Measurements from ENCODE around the gene KCTD4.

DNA sequence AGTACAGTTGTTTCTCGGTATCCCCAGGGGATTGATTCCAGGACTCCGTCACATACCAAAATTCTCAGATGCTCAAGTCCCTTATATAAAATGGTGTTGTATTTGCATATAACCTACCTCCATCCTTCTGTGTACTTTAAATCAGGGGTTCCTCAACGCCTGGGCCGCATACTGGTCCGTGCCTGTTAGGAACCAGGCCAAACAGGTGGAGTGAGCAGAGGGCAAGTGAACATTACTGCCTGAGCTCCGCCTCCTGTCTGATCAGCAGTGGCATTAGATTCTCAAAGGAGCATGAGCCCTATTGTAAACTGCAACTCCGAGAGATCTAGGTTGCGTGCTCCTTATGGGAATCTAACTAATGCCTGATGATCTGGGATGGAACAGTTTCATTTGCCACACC lies 42.2 kb upstream of the KCTD4 start:
- TF ChIP-seq, protein P1, sequence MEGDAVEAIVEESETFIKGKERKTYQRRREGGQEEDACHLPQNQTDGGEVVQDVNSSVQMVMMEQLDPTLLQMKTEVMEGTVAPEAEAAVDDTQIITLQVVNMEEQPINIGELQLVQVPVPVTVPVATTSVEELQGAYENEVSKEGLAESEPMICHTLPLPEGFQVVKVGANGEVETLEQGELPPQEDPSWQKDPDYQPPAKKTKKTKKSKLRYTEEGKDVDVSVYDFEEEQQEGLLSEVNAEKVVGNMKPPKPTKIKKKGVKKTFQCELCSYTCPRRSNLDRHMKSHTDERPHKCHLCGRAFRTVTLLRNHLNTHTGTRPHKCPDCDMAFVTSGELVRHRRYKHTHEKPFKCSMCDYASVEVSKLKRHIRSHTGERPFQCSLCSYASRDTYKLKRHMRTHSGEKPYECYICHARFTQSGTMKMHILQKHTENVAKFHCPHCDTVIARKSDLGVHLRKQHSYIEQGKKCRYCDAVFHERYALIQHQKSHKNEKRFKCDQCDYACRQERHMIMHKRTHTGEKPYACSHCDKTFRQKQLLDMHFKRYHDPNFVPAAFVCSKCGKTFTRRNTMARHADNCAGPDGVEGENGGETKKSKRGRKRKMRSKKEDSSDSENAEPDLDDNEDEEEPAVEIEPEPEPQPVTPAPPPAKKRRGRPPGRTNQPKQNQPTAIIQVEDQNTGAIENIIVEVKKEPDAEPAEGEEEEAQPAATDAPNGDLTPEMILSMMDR (IDR thresholded peaks at IDR 0.05), result no peak
- no peak for TF ChIP-seq POLR2A (IDR thresholded peaks at IDR 0.05)

Data from right lobe of liver (tissue), 4 donors.